ENCODE data around the gene PLPPR1. TPM values are rescaled to one million over a fixed set of nuclear protein-coding genes. Genes with fewer than 3 reads are reported as not detected.

Gene PLPPR1
- polyA plus RNA-seq, 1 of the 3 experiments (the other 2 are of a cell fraction): not detected

DNA sequence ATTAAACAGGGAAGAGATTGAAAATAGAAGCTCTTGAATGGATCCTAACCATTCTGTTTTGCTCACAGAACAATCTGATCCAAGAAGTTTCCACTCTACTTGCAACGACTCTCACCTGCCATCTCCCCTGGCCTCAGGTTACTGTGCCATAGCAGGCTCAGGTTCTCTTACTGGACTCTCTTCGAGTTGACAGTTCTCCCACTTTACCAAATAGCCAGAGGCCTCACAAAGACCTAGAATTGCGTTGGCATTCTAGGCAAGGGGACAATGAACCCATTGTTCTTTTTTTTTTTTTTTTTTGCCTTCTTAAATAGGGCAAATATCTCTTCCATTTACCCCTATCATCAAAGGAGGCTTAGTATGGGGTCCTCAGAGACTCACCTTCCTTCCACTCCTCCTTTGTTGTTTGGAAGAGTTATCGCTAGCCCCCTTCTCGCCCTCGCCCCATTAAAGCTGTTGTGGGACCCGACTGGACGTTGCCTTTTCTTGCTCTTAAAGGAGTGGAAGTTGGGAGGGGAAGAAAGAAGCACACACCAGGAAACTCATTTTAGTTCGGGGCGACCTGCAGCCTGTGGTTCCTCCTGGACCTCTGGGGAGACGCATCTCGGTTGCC, 688 bp upstream of the PLPPR1 start:
- 9% methylated on average over 12 of the region's 12 CpGs for WGBS (ENCODE audit: low lambda C conversion rate)
- no peaks in the 10 kb centered on the region for H3K9me2 ChIP-seq
- no peaks in the 10 kb centered on the region for H3K36me3 ChIP-seq (replicated peaks in 1 of 2; ENCODE audit: control insufficient read depth in 1 of 2, insufficient read depth in 2 of 2, low read length in 1 of 2)
- DNase-seq: no peak
- peak overlapping the region; percentile 94 for H3K4me2 ChIP-seq
- peak overlapping the region; percentile 50 to 72 for H3K4me3 ChIP-seq (ENCODE audit: low read depth in 2 of 2, low read length in 1 of 2)
- POLR2A ChIA-PET: no interaction called here
- H3K27me3 ChIP-seq (ENCODE audit: insufficient read depth): peaks cover 34% of the 10 kb centered on the region
- TF ChIP-seq, protein P1, sequence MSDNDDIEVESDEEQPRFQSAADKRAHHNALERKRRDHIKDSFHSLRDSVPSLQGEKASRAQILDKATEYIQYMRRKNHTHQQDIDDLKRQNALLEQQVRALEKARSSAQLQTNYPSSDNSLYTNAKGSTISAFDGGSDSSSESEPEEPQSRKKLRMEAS (IDR thresholded peaks at IDR 0.05; ENCODE audit: low read depth): no peak
- no peak for TF ChIP-seq EP300 (IDR thresholded peaks at IDR 0.05; ENCODE audit: borderline replicate concordance in 1 of 2, low read depth in 1 of 2, low read length in 1 of 2)
- TF ChIP-seq, protein P2, sequence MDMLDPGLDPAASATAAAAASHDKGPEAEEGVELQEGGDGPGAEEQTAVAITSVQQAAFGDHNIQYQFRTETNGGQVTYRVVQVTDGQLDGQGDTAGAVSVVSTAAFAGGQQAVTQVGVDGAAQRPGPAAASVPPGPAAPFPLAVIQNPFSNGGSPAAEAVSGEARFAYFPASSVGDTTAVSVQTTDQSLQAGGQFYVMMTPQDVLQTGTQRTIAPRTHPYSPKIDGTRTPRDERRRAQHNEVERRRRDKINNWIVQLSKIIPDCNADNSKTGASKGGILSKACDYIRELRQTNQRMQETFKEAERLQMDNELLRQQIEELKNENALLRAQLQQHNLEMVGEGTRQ (IDR thresholded peaks at IDR 0.05; ENCODE audit: borderline replicate concordance, low read depth, low read length): no peak
- TF ChIP-seq EZH2phosphoT487 (IDR thresholded peaks at IDR 0.05; ENCODE audit: borderline replicate concordance, low read depth): no peak
- TF ChIP-seq RFX5 (IDR thresholded peaks at IDR 0.05; ENCODE audit: low read length): no peak
- TF ChIP-seq RAD21 (IDR thresholded peaks at IDR 0.05; ENCODE audit: low read length): no peak
- TF ChIP-seq MXI1 (IDR thresholded peaks at IDR 0.05; ENCODE audit: low read depth, low read length): no peak
- TF ChIP-seq RXRA (IDR thresholded peaks at IDR 0.05; ENCODE audit: borderline replicate concordance, low read depth): no peak
- no peaks in the 10 kb centered on the region for H4K20me1 ChIP-seq (ENCODE audit: insufficient read depth)
- H3F3A ChIP-seq (replicated peaks; ENCODE audit: insufficient read depth): no peaks in the 10 kb centered on the region
- peak overlapping the region; percentile 84; the same call in 1 of the 2 replicates for H2AFZ ChIP-seq (ENCODE audit: low read depth)
- CTCF ChIA-PET: interaction anchor here (1.4 kb wide), 1 partner anchor 13 kb away, joined by 4 read pairs; no protein-coding TSS in a partner anchor
- H3K4me1 ChIP-seq (ENCODE audit: control insufficient read depth in 1 of 2, insufficient read depth in 2 of 2, low read depth in 1 of 2, low read length in 1 of 2): peaks cover 0 to 3% of the 10 kb centered on the region in 2 experiments; a peak in 1 of 4 replicates
- no peak overlapping the region for H3K27ac ChIP-seq (ENCODE audit: low read depth in 2 of 2, low read length in 1 of 2)
- no peaks in the 10 kb centered on the region for H3K9me3 ChIP-seq
- no peaks in the 10 kb centered on the region for H3K79me2 ChIP-seq (ENCODE audit: insufficient read depth)
- no peak overlapping the region for H3K9ac ChIP-seq

- TF ChIP-seq ELF1 (IDR thresholded peaks at IDR 0.05) (no peak), USF1 (IDR thresholded peaks at IDR 0.05; ENCODE audit: borderline replicate concordance, low read depth) (no peak), MEF2A (IDR thresholded peaks at IDR 0.05; ENCODE audit: borderline replicate concordance, low read depth) (no peak), GABPA (IDR thresholded peaks at IDR 0.05; ENCODE audit: low read depth) (no peak), MXI1 (IDR thresholded peaks at IDR 0.05; ENCODE audit: low read depth, low read length) (no peak), YY1 (IDR thresholded peaks at IDR 0.05; ENCODE audit: low read depth) (no peak)
- Histone ChIP-seq H3K36me3 (replicated peaks in 1 of 2; ENCODE audit: control insufficient read depth in 1 of 2, insufficient read depth in 2 of 2, low read length in 1 of 2) (no peaks in the 10 kb centered on the region), H3K4me1 (ENCODE audit: control insufficient read depth in 1 of 2, insufficient read depth in 2 of 2, low read depth in 1 of 2, low read length in 1 of 2) (peaks cover 0 to 3% of the 10 kb centered on the region in 2 experiments; a peak in 1 of 4 replicates), H3K79me2 (ENCODE audit: insufficient read depth) (no peaks in the 10 kb centered on the region), H3F3A (replicated peaks; ENCODE audit: insufficient read depth) (no peaks in the 10 kb centered on the region), H3K9me3 (no peaks in the 10 kb centered on the region), H3K4me2 (peak overlapping the region; percentile 94), H3K9ac (no peak overlapping the region), H3K4me3 (ENCODE audit: low read depth in 2 of 2, low read length in 1 of 2) (peak overlapping the region; percentile 50 to 72), H4K20me1 (ENCODE audit: insufficient read depth) (no peaks in the 10 kb centered on the region), H3K27ac (ENCODE audit: low read depth in 2 of 2, low read length in 1 of 2) (no peak overlapping the region), H3K27me3 (ENCODE audit: insufficient read depth) (peaks cover 36% of the 10 kb centered on the region), H3K9me2 (no peaks in the 10 kb centered on the region), H2AFZ (ENCODE audit: low read depth) (no peak overlapping the region)
- POLR2A ChIA-PET: no interaction called here
- CTCF ChIA-PET: no interaction called here
- DNase-seq: peak; percentile 4
- WGBS (ENCODE audit: low lambda C conversion rate): 7% methylated on average over 26 of the region's 38 CpGs
Observed at GRCh38 chr9:101029315-101030085, 973 bp downstream of the PLPPR1 start.
